NCI-H526 (cell line): ENCODE results near the gene CTU2.
A peak's percentile ranks its signal among the peaks of the same experiment; 100 is the strongest.
"Not testable (repeated sequence)": the region's sequence is repeated elsewhere in the genome, so short reads cannot be mapped to it uniquely, and the experiment has no call there.

Source experiments
- DNase-seq, 2 experiments: peaks; one replicate each; lab custom pipeline; 2025; lab: John Stamatoyannopoulos, UW

The CTU2 gene

GRCh38 chr16:88706229-88706964, at the start of gene CTU2, which contains the start of gene RNF166:
CTU2 (plus strand) TSS chr16:88706503; CDS start chr16:88706531, 28 bp downstream.
RNF166 (minus strand) TSS chr16:88706408; CDS start chr16:88706325, 83 bp downstream.
- peak in 1 of 2 experiments; percentile 86 for DNase-seq

GRCh38 chr16:88657371-88657770, 48.9 kb upstream of the CTU2 start:
- DNase-seq: no peak

- DNase-seq: no peak
These were observed 47.6 kb upstream of the CTU2 start for GRCh38 chr16:88658714-88659113.

- no peak for DNase-seq
These were observed 47.1 kb upstream of the CTU2 start for GRCh38 chr16:88659160-88659559.

- no peak for DNase-seq
These were observed 44.8 kb upstream of the CTU2 start for GRCh38 chr16:88661468-88661867.

GRCh38 chr16:88662222-88662842, 44.0 kb upstream of the CTU2 start:
- no peak for DNase-seq

GRCh38 chr16:88662843-88663606, 43.3 kb upstream of the CTU2 start, which contains the start of gene MVD:
MVD (minus strand) TSS chr16:88663091; CDS start chr16:88663080, 11 bp downstream.
- DNase-seq: peak; percentile 73 to 95

- peak; percentile 17 to 28 for DNase-seq
These were observed 41.2 kb upstream of the CTU2 start for GRCh38 chr16:88665148-88665547.

- no peak for DNase-seq
These were observed 40.7 kb upstream of the CTU2 start for GRCh38 chr16:88665570-88665969.

- DNase-seq: no peak
These were observed 38.8 kb upstream of the CTU2 start for GRCh38 chr16:88667461-88667860.

- DNase-seq: not testable (repeated sequence)
These were observed 36.8 kb upstream of the CTU2 start for GRCh38 chr16:88669493-88669892.

GRCh38 chr16:88669980-88670379, 36.3 kb upstream of the CTU2 start:
- no peak for DNase-seq

GRCh38 chr16:88671806-88672205, 34.5 kb upstream of the CTU2 start:
- DNase-seq: no peak

- peak in 1 of 2 experiments; percentile 54 for DNase-seq
These were observed 33.5 kb upstream of the CTU2 start for GRCh38 chr16:88672776-88673175.

GRCh38 chr16:88673716-88674379, 32.5 kb upstream of the CTU2 start:
- DNase-seq: no peak

- DNase-seq: no peak
These were observed 29.6 kb upstream of the CTU2 start for GRCh38 chr16:88676502-88677242.

- no peak for DNase-seq
These were observed 28.6 kb upstream of the CTU2 start for GRCh38 chr16:88677721-88678120.

- peak; percentile 14 to 21 for DNase-seq
These were observed 27.9 kb upstream of the CTU2 start for GRCh38 chr16:88678224-88678979.

- DNase-seq: no peak
These were observed 25.7 kb upstream of the CTU2 start for GRCh38 chr16:88680554-88681083.

- peak in 1 of 2 experiments; percentile 30 for DNase-seq
These were observed 25.1 kb upstream of the CTU2 start for GRCh38 chr16:88681084-88681680.
